Stomach smooth muscle (tissue), 2 donors: ENCODE data around the gene GRIN1.
"Not testable (repeated sequence)": the region's sequence is repeated elsewhere in the genome, so short reads cannot be mapped to it uniquely, and the experiment has no call there.

ENCODE experiments used
- H3K27ac ChIP-seq: one replicate; pipeline ENCODE4 v1.7.0; 2013; ENCODE audit warnings: mild to moderate bottlenecking, low read length, inconsistent platforms
- H3K27me3 ChIP-seq, 2 donors: one replicate each; pipeline ENCODE4 v1.7.0; 2013; ENCODE audit warnings: low read length in 2 of 2; ENCODE audit not compliant: insufficient read depth in 2 of 2, control insufficient read depth in 1 of 2
- H3K36me3 ChIP-seq, 2 donors: one replicate each; pipeline ENCODE4 v1.7.0; 2013; ENCODE audit warnings: low read length in 2 of 2; ENCODE audit not compliant: control insufficient read depth in 2 of 2, insufficient read depth in 2 of 2
- H3K4me1 ChIP-seq: one replicate; pipeline ENCODE4 v1.7.0; 2013; ENCODE audit warnings: low read length; ENCODE audit not compliant: control insufficient read depth, insufficient read depth
- H3K4me3 ChIP-seq, 2 donors: one replicate each; pipeline ENCODE4 v1.7.0; 2013; ENCODE audit warnings: low read length in 2 of 2
- H3K9ac ChIP-seq, 2 donors: one replicate each; pipeline ENCODE4 v1.7.0; 2013; ENCODE audit warnings: low read length in 2 of 2, mild to moderate bottlenecking in 1 of 2
- H3K9me3 ChIP-seq, 2 donors: one replicate each; pipeline ENCODE4 v1.7.0; 2013; ENCODE audit warnings: low read length in 2 of 2; ENCODE audit not compliant: control insufficient read depth in 2 of 2
- donor health status: healthy.
- donor health status: Pancreatic carcinoma.

The GRIN1 gene

DNA sequence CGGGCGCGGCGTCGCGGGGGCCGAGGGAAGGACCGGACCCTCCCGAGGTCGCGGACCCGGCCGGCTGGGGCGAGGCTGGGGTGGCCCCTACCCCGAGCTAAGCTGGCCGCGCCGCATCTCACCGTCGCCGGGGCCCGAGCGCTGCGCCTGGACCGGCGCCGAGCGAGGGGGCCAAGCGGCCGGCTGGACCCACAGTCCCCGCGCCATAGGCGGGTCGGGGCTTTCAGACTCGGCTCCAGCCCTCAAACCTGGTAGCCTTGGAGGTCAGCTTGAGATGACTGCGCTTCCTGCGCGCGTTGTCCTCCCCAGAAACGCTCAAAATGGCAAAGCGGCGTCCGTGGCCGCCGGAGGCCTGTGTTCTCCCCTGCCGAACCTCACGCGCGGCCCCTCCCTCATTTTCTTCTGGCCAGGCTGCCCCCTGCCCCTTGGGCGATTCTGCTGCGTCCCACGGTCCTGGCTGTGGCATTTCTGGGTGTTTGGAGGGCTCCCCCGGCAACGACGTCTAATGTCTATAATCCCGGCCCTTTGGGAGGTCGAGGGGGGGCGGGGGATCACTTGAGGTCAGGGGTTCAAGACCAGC lies 8.7 kb upstream of the GRIN1 start:
- Histone ChIP-seq H3K27ac (no peak overlapping the region), H3K4me1 (peaks cover 17% of the 10 kb centered on the region), H3K27me3 (peaks cover 0 to 4% of the 10 kb centered on the region in 2 donors), H3K9ac (no peak overlapping the region), H3K36me3 (no peaks in the 10 kb centered on the region), H3K4me3 (peak overlapping the region; percentile 64 to 76), H3K9me3 (peaks cover 0 to 3% of the 10 kb centered on the region in 2 donors)

DNA sequence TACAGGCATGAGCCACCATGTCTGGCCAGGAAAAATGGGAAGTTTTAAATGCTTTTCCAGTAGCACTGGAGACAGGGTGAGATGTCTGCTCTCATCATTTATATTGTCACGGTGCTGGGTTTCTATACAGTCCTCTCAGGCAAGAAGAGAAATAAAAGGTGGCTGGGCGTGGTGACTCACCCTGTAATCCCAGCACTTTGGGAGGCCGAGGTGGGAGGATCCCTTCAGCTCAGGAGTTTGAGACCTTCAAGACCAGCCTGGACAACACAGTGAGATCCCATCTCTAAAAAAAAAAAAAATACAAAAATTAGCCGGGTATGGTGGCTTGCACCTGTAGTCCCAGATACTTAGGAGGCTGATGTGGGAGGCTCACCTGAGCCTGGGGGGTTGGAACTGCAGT lies 4.8 kb upstream of the GRIN1 start:
- Histone ChIP-seq H3K4me3 (no peak overlapping the region), H3K4me1 (peaks cover 8% of the 10 kb centered on the region), H3K27me3 (peaks cover 29 to 34% of the 10 kb centered on the region in 2 donors), H3K9ac (no peak overlapping the region), H3K27ac (no peak overlapping the region), H3K9me3 (peaks cover 0 to 3% of the 10 kb centered on the region in 2 donors), H3K36me3 (no peaks in the 10 kb centered on the region)

DNA sequence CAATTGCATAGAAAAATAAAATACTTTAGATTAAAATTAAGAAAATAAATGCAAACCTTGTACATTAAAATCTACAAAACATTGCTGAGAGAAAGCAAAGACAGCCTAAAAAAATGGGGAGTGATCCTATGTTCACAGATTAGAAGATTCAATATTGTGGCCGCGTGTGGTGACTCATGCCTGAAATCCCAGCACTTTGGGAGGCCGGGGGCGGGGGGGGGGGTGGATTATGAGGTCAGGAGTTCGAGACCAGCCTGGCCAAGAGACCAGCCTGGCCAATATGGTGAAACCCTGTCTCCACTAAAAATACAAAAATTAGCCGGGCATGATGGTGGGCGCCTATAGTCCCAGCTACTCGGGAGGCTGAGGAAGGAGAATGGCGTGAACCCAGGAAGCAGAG lies 3.8 kb upstream of the GRIN1 start:
- H3K4me3 ChIP-seq, H3K27ac ChIP-seq, H3K36me3 ChIP-seq, H3K9me3 ChIP-seq, H3K4me1 ChIP-seq, H3K9ac ChIP-seq: not testable (repeated sequence)
- peaks cover 38 to 40% of the 10 kb centered on the region in 2 donors for H3K27me3 ChIP-seq

DNA sequence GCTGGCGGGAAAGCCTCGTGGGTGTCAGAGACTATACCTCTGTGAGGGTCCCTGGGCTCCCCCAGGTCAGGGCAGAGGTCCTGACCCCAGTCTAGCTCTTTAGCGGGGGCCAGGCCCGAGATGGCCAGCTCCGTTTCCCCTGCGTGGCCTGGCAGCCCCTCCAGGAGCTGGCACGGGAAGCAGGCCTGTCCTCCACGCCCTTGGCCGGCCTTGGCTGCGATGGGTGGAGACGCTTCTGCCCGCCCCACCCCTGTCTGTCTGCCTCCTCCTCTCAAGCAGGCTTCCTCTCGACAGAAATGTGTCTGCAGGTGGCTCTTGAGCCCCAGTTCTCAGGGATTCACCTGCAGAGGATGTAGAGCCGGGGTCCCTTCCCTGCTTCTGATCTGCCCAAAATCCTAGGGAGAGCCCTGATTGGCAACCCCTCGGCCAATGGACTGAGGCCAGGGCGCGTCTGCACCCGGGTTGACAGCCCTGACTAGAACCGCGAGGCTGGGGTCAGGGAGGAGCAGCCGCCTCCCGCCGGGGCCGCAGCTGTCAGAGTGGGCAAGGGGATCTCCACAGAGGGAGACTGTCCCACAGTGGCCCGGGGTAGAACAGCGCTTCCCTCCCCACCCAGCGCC lies 2.6 kb upstream of the GRIN1 start:
- no peak overlapping the region for H3K4me3 ChIP-seq
- H3K27me3 ChIP-seq: peaks cover 50 to 51% of the 10 kb centered on the region in 2 donors
- H3K36me3 ChIP-seq: no peaks in the 10 kb centered on the region
- no peak overlapping the region for H3K27ac ChIP-seq
- H3K9ac ChIP-seq: no peak overlapping the region
- H3K4me1 ChIP-seq: peaks cover 4% of the 10 kb centered on the region
- H3K9me3 ChIP-seq: no peaks in the 10 kb centered on the region

DNA sequence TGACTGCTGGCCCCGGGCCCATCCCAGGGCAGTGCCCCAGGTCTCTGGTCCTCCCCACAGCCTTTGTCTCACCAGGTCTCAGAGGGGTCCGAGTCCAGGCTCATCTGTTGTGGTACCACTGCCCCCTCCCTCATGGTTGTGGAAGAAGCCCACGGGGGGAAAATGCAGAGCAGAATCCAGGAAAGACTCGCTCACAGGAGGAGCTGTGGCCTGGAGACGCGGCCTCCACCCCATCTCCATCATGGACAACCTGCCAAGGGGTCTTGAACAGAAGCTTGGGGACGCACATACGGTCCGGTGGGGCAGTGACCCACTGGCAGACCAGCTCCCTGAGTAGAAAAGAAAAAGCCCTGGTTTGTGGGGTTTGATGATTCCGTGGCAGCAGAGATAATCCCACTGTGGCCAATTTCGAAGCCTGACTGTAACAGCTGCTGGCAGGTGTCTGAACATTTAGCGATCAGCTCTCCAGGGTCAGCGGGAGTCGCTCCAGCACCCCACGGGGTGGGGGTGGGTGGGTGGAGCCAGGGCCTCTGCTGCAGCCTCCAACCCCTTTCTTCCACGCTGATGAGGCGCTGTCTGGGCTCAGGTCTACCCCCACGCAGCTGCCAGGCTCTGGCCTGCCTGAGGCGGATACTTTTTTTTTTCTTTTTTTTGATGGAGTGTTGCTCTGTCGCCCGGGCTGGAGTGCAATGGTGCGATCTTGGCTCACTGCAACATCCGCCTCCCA lies 1.9 kb upstream of the GRIN1 start:
- no peak overlapping the region for H3K4me3 ChIP-seq
- H3K9me3 ChIP-seq: no peaks in the 10 kb centered on the region
- peaks cover 4% of the 10 kb centered on the region for H3K4me1 ChIP-seq
- peaks cover 55 to 57% of the 10 kb centered on the region in 2 donors for H3K27me3 ChIP-seq
- H3K9ac ChIP-seq: no peak overlapping the region
- no peak overlapping the region for H3K27ac ChIP-seq
- no peaks in the 10 kb centered on the region for H3K36me3 ChIP-seq

DNA sequence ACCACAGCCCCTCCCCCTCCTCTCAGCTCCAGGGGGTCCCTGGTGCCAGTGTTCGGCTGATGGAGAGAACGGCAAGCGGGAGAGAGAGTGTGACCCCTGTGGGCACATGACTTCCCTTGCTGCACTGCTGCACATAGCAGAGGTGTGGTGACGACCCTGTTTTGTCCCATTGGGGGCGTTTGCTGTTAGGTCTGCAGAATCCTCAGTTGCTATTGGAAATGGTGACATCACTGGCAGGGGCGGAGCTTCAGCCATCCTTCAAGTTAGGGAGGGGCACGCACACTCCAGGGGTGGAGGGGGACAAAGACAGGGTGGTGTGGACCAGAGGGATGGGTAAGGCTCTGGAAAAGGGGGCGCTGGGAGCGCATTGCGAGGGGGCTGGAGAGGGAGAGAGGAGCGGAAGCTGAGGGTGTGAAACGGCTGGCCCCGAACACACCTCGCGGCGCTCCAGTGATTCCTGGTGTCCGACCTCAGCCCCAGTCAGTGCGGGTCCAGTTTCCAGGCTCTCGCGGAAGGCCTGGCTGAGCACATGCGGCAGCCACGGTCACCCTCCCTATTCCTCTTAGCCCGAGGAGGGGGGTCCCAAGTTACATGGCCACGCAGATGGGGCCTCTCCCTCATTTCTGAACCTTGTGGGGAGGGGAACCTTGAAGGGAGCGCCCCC lies 764 bp upstream of the GRIN1 start:
- peaks cover 63 to 68% of the 10 kb centered on the region in 2 donors for H3K27me3 ChIP-seq
- H3K27ac ChIP-seq: no peak overlapping the region
- no peaks in the 10 kb centered on the region for H3K36me3 ChIP-seq
- H3K9me3 ChIP-seq: no peaks in the 10 kb centered on the region
- peaks cover 4% of the 10 kb centered on the region for H3K4me1 ChIP-seq
- H3K4me3 ChIP-seq: no peak overlapping the region
- H3K9ac ChIP-seq: no peak overlapping the region

DNA sequence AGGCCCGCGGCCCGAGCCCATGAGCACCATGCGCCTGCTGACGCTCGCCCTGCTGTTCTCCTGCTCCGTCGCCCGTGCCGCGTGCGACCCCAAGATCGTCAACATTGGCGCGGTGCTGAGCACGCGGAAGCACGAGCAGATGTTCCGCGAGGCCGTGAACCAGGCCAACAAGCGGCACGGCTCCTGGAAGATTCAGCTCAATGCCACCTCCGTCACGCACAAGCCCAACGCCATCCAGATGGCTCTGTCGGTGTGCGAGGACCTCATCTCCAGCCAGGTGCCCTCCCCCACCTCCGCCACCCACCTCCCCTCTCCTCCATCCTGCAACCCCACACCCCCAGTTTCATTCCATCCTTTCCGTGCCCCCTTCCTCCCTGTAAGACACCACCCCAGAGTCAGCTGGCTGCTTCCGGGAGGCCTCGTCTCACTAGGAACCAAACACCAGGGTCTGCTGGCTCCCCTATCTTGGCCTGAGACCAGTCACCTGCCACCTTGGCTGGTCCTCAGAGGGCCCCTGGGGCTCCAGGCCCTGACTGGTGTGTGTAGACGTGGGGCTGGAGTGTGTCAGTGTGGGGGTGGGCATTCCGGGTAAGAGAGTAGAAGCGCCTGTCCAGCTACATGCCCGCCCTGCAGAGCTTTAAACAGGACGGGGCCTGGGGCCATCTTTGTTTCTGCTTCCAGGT lies 655 bp downstream of the GRIN1 start:
- H3K27me3 ChIP-seq: peaks cover 71 to 76% of the 10 kb centered on the region in 2 donors
- no peak overlapping the region for H3K9ac ChIP-seq
- H3K4me3 ChIP-seq: peak overlapping the region in 1 of 2 donors; percentile 15
- no peak overlapping the region for H3K27ac ChIP-seq
- H3K36me3 ChIP-seq: no peaks in the 10 kb centered on the region
- no peaks in the 10 kb centered on the region for H3K9me3 ChIP-seq
- H3K4me1 ChIP-seq: peaks cover 4% of the 10 kb centered on the region

DNA sequence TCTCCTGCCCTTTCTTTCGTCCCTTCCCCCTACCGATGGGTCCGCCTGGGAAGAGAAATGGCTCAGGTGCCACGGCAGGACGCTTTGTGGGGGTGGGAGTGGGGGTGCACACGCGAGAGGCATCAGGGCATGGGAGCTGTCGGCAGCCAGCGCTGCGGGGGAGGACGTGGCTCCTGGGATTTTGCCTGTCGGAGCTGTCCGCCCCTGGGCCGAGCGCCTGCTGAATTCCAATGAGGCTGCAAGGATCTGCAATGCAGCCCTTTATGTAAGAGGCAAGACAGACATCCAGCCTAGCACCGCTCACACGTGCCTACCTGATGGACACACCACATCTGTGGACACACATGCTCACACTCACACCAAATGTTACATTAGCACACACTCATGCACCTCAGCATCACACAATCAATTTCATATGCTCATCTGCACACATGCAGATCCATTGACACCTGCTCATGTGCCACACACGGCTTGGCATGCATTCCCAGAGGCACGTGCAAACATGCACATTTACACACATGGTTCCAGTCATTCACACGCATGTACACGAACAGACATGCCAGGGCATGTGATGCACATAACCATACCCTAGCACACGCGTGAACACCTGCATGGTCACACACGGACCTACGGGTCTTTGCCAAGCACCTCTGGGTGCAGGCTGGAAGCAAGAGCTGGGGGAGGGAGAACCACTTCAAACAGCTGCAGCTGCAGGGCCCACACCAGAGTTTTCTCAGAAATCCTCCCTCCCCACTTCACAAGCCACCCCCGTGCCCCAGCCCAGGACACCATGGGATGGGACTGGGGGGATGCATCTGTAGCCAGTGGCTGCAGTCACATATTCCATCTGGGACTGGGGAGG lies 1.4 kb downstream of the GRIN1 start:
- Histone ChIP-seq H3K27ac (no peak overlapping the region), H3K9ac (no peak overlapping the region), H3K27me3 (peaks cover 71 to 76% of the 10 kb centered on the region in 2 donors), H3K36me3 (no peaks in the 10 kb centered on the region), H3K4me1 (peaks cover 4% of the 10 kb centered on the region), H3K4me3 (no peak overlapping the region), H3K9me3 (no peaks in the 10 kb centered on the region)

DNA sequence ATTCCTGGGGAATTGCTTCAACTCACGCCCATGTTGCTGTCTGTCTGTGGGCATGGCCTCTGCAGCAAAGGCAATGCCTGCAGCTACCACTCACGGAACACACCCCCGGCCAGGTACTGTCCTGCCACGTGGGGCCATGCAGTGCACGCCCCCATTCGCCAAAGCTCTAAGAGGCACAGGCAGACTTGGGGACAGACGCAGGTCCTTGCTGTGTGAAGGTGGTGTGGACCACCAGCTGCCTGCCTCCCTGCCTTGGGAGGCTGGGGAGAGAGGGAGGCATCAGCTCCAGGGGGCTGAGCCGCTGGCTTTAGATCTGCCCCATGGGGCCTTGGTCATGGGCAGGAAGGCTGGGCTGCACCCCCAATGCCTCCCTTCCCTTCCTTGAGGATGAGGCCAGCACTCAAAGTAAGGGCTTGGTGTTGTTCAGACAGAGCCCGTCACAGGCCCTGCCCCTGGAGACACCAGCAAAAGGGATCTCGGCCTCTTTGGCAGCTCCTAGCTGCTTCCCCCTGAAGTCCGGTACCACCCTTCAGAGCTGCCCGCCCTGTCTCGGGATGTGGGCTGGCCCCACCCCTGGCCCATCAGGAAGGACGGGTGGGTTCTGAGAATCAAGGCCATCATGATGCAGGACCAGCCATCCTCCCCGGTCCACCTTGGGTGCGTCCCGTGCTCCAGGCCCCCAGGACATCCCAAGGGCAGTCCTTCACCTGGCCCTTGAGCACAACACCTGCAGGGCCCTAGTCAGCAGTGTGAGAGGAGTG lies 2.3 kb downstream of the GRIN1 start:
- Histone ChIP-seq H3K4me1 (peaks cover 4% of the 10 kb centered on the region), H3K4me3 (no peak overlapping the region), H3K27me3 (peaks cover 68 to 72% of the 10 kb centered on the region in 2 donors), H3K9ac (no peak overlapping the region), H3K9me3 (no peaks in the 10 kb centered on the region), H3K36me3 (no peaks in the 10 kb centered on the region), H3K27ac (no peak overlapping the region)
